ENCODE data around the gene COX19. TPM values are rescaled to one million over a fixed set of nuclear protein-coding genes. Genes with fewer than 3 reads are reported as not detected.

COX19 gene
- total RNA-seq, 1 experiment from 2014 or later: 24.8 TPM

DNA sequence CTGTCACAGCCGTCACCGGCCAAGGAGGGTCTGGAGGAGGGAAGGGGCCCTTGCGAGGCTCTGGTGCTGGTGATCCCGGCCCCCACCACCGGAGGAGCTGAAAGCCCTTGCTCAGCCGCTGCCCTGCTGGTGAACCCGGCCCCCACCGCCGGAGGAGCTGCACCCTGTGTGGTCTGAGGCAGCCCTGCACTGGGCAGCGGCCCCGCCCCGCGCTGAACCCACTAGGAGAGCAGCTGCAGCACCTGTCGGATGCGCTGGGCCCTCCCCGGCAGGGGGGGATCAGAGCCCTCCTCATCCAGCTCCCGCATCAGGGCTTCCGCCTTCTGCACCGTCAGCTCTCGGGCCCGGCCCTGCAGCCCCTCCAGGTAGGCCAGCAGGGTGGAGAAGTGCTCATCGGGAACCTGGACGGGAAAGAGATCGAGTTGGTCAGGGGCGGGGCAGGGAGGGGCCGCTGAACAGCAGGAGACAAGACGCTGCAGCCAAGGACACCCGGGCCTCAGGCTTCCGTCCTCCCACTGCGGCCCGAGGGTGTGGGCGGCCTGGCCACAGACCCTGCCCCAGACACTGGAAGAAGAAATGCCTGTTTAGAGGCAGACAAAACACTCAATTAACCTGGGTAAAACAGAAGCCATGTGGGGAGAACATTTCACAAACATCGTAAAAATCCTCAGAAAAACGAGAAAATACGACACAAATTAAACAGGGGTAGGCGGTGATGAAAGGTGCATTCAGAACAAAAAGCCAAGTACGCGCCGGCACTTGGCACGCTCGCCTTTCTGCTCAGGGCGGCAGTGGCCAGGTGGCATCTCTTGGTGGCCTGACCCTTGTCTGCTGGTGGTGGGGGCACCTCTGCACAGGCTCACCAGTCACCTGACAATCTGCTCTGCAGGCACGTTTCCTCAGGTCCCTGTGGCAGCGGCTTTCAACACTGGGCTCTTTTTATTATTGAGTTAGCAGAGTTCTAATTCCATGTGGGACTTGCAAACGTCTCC is 22.4 kb upstream of the COX19 start:
- peaks cover 44% of the 10 kb centered on the region for H3K36me3 Mint-ChIP-seq (ENCODE audit: insufficient read depth, unreplicated experiment)
- Histone ChIP-seq H3K4me1 (peaks cover 8% of the 10 kb centered on the region), H3K27me3 (replicated peaks; ENCODE audit: control insufficient read depth, insufficient read depth, low read length) (no peaks in the 10 kb centered on the region), H3K36me3 (ENCODE audit: control insufficient read depth, insufficient read depth, low read length) (peaks cover 2% of the 10 kb centered on the region; the same call in 1 of the 2 replicates), H3K9me3 (no peaks in the 10 kb centered on the region), H3K4me3 (ENCODE audit: low read depth, low read length) (no peak overlapping the region)
- BruUV-seq (replicated peaks): no TSS peak
- no peaks in the 10 kb centered on the region for H3K4me1 Mint-ChIP-seq (ENCODE audit: low read depth, unreplicated experiment)
- no peak overlapping the region for H3K4me3 Mint-ChIP-seq (ENCODE audit: unreplicated experiment)
- TF ChIP-seq, protein P1, sequence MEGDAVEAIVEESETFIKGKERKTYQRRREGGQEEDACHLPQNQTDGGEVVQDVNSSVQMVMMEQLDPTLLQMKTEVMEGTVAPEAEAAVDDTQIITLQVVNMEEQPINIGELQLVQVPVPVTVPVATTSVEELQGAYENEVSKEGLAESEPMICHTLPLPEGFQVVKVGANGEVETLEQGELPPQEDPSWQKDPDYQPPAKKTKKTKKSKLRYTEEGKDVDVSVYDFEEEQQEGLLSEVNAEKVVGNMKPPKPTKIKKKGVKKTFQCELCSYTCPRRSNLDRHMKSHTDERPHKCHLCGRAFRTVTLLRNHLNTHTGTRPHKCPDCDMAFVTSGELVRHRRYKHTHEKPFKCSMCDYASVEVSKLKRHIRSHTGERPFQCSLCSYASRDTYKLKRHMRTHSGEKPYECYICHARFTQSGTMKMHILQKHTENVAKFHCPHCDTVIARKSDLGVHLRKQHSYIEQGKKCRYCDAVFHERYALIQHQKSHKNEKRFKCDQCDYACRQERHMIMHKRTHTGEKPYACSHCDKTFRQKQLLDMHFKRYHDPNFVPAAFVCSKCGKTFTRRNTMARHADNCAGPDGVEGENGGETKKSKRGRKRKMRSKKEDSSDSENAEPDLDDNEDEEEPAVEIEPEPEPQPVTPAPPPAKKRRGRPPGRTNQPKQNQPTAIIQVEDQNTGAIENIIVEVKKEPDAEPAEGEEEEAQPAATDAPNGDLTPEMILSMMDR (IDR thresholded peaks at IDR 0.05; ENCODE audit: insufficient read depth in 1 of 2, low read depth in 1 of 2, low read length in 1 of 2, severe bottlenecking in 1 of 2, unreplicated experiment in 1 of 2): peak in 1 of 2 experiments; percentile 27
- H3K27ac Mint-ChIP-seq (ENCODE audit: unreplicated experiment): no peak overlapping the region
- ChIA-PET CTCF (interaction anchor here (0.7 kb wide), 2 partner anchors 26 to 63 kb away, joined by 3 to 6 read pairs; no protein-coding TSS in a partner anchor), POLR2A (no interaction called here)
- intact Hi-C loops (cut with micrococcal nuclease; ENCODE audit: unreplicated experiment): no loop called here
- DNase-seq: no peak
- H3K9me3 Mint-ChIP-seq (ENCODE audit: unreplicated experiment): no peaks in the 10 kb centered on the region
- no peaks in the 10 kb centered on the region for H3K27me3 Mint-ChIP-seq (ENCODE audit: insufficient read depth, unreplicated experiment)

DNA sequence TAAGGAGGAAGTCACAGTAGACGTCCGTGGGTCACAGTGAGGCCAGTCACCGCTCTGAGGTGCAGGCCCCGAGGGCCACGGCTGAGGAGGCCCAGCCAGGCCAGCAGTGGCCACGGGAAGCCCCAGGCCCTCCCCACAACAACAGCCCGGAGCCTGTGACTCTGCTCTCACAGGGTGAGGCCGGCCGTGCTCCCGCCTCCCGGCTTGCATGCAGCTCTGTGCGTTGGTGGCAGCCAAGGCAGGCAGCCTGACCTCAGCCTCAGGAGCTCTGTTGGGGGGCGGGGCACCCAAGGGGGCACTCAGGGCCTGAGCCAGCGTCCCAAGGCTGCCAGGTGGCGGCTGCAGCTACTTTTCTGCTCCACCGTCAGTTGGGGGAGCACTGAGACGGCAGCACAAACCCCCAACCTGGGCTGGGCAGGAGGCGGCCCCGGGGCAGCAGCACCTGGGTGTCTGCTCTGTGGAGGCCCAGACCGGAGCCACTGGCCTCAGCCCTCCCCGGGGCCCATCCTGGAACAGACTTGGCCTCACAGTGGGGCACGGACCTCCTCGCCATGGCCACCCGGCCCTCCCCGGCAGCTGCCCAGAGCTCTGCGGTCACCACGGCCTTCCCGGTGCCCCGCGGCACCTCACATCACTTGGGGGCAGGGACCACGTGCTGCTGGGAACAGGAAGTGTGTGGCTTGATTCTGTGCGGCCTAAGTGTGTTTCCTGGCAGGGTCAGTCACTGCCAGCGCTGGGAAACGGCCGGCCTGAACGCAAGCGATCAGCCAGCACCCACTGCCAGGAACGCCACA is 20.9 kb upstream of the COX19 start:
- no peak for DNase-seq
- H3K27me3 Mint-ChIP-seq (ENCODE audit: insufficient read depth, unreplicated experiment): no peaks in the 10 kb centered on the region
- ChIA-PET POLR2A (interaction anchor here (0.6 kb wide), 1 partner anchor 130 kb away, joined by 4 read pairs; no protein-coding TSS in a partner anchor), CTCF (interaction anchor here (0.9 kb wide), 1 partner anchor 164 kb away, joined by 3 read pairs; no protein-coding TSS in a partner anchor)
- intact Hi-C loops (cut with micrococcal nuclease; ENCODE audit: unreplicated experiment): no loop called here
- peaks cover 53% of the 10 kb centered on the region for H3K36me3 Mint-ChIP-seq (ENCODE audit: insufficient read depth, unreplicated experiment)
- Histone ChIP-seq H3K4me1 (peaks cover 13% of the 10 kb centered on the region), H3K4me3 (ENCODE audit: low read depth, low read length) (no peak overlapping the region), H3K27me3 (replicated peaks; ENCODE audit: control insufficient read depth, insufficient read depth, low read length) (no peaks in the 10 kb centered on the region), H3K36me3 (ENCODE audit: control insufficient read depth, insufficient read depth, low read length) (peaks cover 2% of the 10 kb centered on the region; the same call in 1 of the 2 replicates), H3K9me3 (no peaks in the 10 kb centered on the region)
- H3K9me3 Mint-ChIP-seq (ENCODE audit: unreplicated experiment): no peaks in the 10 kb centered on the region
- BruUV-seq (replicated peaks): no TSS peak
- no peaks in the 10 kb centered on the region for H3K4me1 Mint-ChIP-seq (ENCODE audit: low read depth, unreplicated experiment)
- H3K27ac Mint-ChIP-seq (ENCODE audit: unreplicated experiment): no peak overlapping the region
- H3K4me3 Mint-ChIP-seq (ENCODE audit: unreplicated experiment): no peak overlapping the region
- TF ChIP-seq, protein P1 (IDR thresholded peaks at IDR 0.05; ENCODE audit: insufficient read depth in 1 of 2, low read depth in 1 of 2, low read length in 1 of 2, severe bottlenecking in 1 of 2, unreplicated experiment in 1 of 2): no peak

DNA sequence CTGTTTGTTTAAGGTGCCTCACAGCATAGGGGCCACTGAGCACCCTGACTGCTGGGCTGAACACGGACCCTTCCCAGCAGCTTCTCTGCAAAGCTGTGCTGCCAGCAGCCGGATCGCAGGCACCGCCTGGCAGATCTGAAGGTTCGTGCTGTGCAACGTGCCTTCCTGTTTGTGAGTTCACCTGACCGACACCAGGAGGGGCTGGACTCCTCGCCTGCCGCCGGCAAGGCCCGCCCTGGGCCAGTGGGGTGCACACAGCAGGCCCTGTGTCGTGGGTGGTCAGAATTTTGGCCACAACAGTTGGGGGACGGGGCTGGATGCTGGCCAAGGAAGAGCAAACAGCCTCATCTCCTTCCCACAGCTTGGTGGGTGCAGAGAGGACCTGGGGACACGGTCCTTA is 20.2 kb upstream of the COX19 start:
- no peak for DNase-seq
- POLR2A ChIA-PET: interaction anchor here (0.6 kb wide), 1 partner anchor 131 kb away, joined by 4 read pairs; no protein-coding TSS in a partner anchor
- H3K4me1 ChIP-seq: peaks cover 13% of the 10 kb centered on the region
- Mint-ChIP-seq H3K4me3 (ENCODE audit: unreplicated experiment) (no peak overlapping the region), H3K36me3 (ENCODE audit: insufficient read depth, unreplicated experiment) (peaks cover 46% of the 10 kb centered on the region), H3K27me3 (ENCODE audit: insufficient read depth, unreplicated experiment) (no peaks in the 10 kb centered on the region), H3K9me3 (ENCODE audit: unreplicated experiment) (no peaks in the 10 kb centered on the region), H3K27ac (ENCODE audit: unreplicated experiment) (no peak overlapping the region), H3K4me1 (ENCODE audit: low read depth, unreplicated experiment) (no peaks in the 10 kb centered on the region)
- TF ChIP-seq, protein P1 (IDR thresholded peaks at IDR 0.05; ENCODE audit: insufficient read depth in 1 of 2, low read depth in 1 of 2, low read length in 1 of 2, severe bottlenecking in 1 of 2, unreplicated experiment in 1 of 2): no peak
- no peaks in the 10 kb centered on the region for H3K9me3 ChIP-seq
- no peak overlapping the region for H3K4me3 ChIP-seq (ENCODE audit: low read depth, low read length)
- H3K27me3 ChIP-seq (replicated peaks; ENCODE audit: control insufficient read depth, insufficient read depth, low read length): no peaks in the 10 kb centered on the region
- intact Hi-C loops (cut with micrococcal nuclease; ENCODE audit: unreplicated experiment): no loop called here
- CTCF ChIA-PET: interaction anchor here (0.5 to 2.7 kb wide), 5 partner anchors 18 to 221 kb away, joined by 3 to 20 read pairs (median 3); a partner anchor contains a TSS
- no TSS peak for BruUV-seq (replicated peaks)
- H3K36me3 ChIP-seq (ENCODE audit: control insufficient read depth, insufficient read depth, low read length): peaks cover 2% of the 10 kb centered on the region; the same call in 1 of the 2 replicates

Measured in Caco-2 (cell line).